Gastroesophageal sphincter (tissue), 3 donors: ENCODE measurements around the gene AURKA.

ENCODE experiments used
- CTCF ChIP-seq, 4 experiments: fragments of 200-600 bp in 2 of 4; fragments of 450-650 bp in 2 of 4; sonication (generic) in 1 of 4; IDR thresholded peaks; one replicate each; pipeline ENCODE4 v1.5.1; 2017 to 2019; ENCODE audit warnings: antibody characterized with exemption in 4 of 4, mild to moderate bottlenecking in 2 of 4, moderate library complexity in 2 of 4
- POLR2A ChIP-seq, 2 donors: fragments of 450-650 bp; IDR thresholded peaks; one replicate each; pipeline ENCODE4 v1.6.1; 2017; ENCODE audit warnings: antibody characterized with exemption in 2 of 2, mild to moderate bottlenecking in 2 of 2, moderate library complexity in 1 of 2
- POLR2AphosphoS5 ChIP-seq: sonication (generic); formaldehyde crosslinking; IDR thresholded peaks from one replicate; pipeline ENCODE4 v1.6.1; 2017; ENCODE audit warnings: antibody characterized with exemption

- TF ChIP-seq POLR2A (IDR thresholded peaks at IDR 0.05) (no peak), CTCF (IDR thresholded peaks at IDR 0.05) (no peak), POLR2AphosphoS5 (no peak)
Observed at GRCh38 chr20:56373942-56374341, 18.1 kb downstream of the AURKA start.
